Caco-2 (cell line): ENCODE results near the gene CNPY2. TPM values are rescaled to one million over a fixed set of nuclear protein-coding genes. Genes with fewer than 3 reads are reported as not detected.

Experiments
- BruUV-seq: library from RNA; stranded (reverse); fragments of 400-500 nt; replicated peaks from 2 replicates; lab custom pipeline; 2021; lab: Mats Ljungman, UMichigan
- CTCF ChIA-PET: fragments of 300-600 bp; sonication (Branson Sonifier 250); formaldehyde crosslinking; loops from one replicate; lab custom pipeline; 2022; ENCODE audit warnings: antibody characterized with exemption; lab: Charles Lee
- POLR2A ChIA-PET: fragments of 300-600 bp; sonication (Branson Sonifier 250); formaldehyde crosslinking; loops from one replicate; lab custom pipeline; 2022; ENCODE audit warnings: antibody characterized with exemption; lab: Charles Lee
- DNase-seq, 2 experiments: peaks; one replicate each; pipeline versions ENCODE4 v3.0.0 to v3.0.0-alpha.2; 2020 to 2022
- H3K27me3 ChIP-seq: replicated peaks from 2 replicates; pipeline ENCODE4 v1.6.0; 2011; ENCODE audit warnings: low read length; ENCODE audit not compliant: control insufficient read depth, insufficient read depth
- H3K36me3 ChIP-seq: 2 replicates; pipeline ENCODE4 v1.5.1; 2011; ENCODE audit warnings: low read length; ENCODE audit not compliant: control insufficient read depth, insufficient read depth
- H3K4me1 ChIP-seq: fragments of 250-450 bp; sonication (Bioruptor Pico); 2 replicates; pipeline ENCODE4 v1.5.1; 2020; ENCODE audit warnings: mild to moderate bottlenecking
- H3K4me3 ChIP-seq: 2 replicates; pipeline ENCODE4 v1.5.1; 2011; ENCODE audit warnings: low read depth, mild to moderate bottlenecking, control low read depth, low read length
- H3K9me3 ChIP-seq: fragments of 250-450 bp; sonication (Bioruptor Pico); 2 replicates; pipeline ENCODE4 v1.5.1; 2020; ENCODE audit warnings: mild to moderate bottlenecking, moderate library complexity
- H3K27ac Mint-ChIP-seq: one replicate; pipeline ENCODE4 v1.8.0; 2022; ENCODE audit warnings: mixed read lengths; ENCODE audit not compliant: unreplicated experiment
- H3K27me3 Mint-ChIP-seq: one replicate; pipeline ENCODE4 v1.8.0; 2022; ENCODE audit warnings: mixed read lengths; ENCODE audit not compliant: insufficient read depth, unreplicated experiment
- H3K36me3 Mint-ChIP-seq: one replicate; pipeline ENCODE4 v1.8.0; 2022; ENCODE audit warnings: mild to moderate bottlenecking, mixed read lengths; ENCODE audit not compliant: insufficient read depth, unreplicated experiment
- H3K4me1 Mint-ChIP-seq: one replicate; pipeline ENCODE4 v1.8.0; 2022; ENCODE audit warnings: low read depth, mixed read lengths; ENCODE audit not compliant: unreplicated experiment
- H3K4me3 Mint-ChIP-seq: one replicate; pipeline ENCODE4 v1.8.0; 2022; ENCODE audit warnings: mild to moderate bottlenecking, moderate library complexity, mixed read lengths; ENCODE audit not compliant: unreplicated experiment
- H3K9me3 Mint-ChIP-seq: one replicate; pipeline ENCODE4 v1.8.0; 2022; ENCODE audit warnings: mixed read lengths; ENCODE audit not compliant: unreplicated experiment
- CTCF ChIP-seq, 2 experiments: fragments of 200-600 bp in 1 of 2; IDR thresholded peaks; 1 replicate in 1 of 2; 2 replicates in 1 of 2; pipeline versions ENCODE4 v1.5.1 to v1.8.0; 2011 to 2022; ENCODE audit warnings: antibody characterized with exemption in 1 of 2, control low read depth in 1 of 2, inconsistent platforms in 1 of 2, low read depth in 1 of 2, low read length in 1 of 2, mild to moderate bottlenecking in 1 of 2, moderate library complexity in 1 of 2; ENCODE audit not compliant: insufficient read depth in 1 of 2, severe bottlenecking in 1 of 2, unreplicated experiment in 1 of 2
- intact Hi-C: fragments of 100-400 bp; cut with micrococcal nuclease; formaldehyde crosslinking; loops from one replicate; pipeline ENCODE4 v1.10.0; 2022; ENCODE audit not compliant: unreplicated experiment
- total RNA-seq: library from RNA; stranded (reverse); gene quantifications from 2 replicates; pipeline ENCODE4 v1.2.3, GENCODE V29; 2022

The CNPY2 gene
- total RNA-seq, 1 experiment from 2014 or later, result 204 TPM

GRCh38 chr12:56332512-56333196, 16.9 kb upstream of the CNPY2 start:
- TF ChIP-seq CTCF (IDR thresholded peaks at IDR 0.05; ENCODE audit: insufficient read depth in 1 of 2, low read depth in 1 of 2, low read length in 1 of 2, severe bottlenecking in 1 of 2, unreplicated experiment in 1 of 2), result no peak
- POLR2A ChIA-PET, result interaction anchor here (0.5 to 1.3 kb wide), 4 partner anchors 21 to 132 kb away, joined by 3 to 9 read pairs (median 3); partner anchors contain the start of genes STAT2 and TIMELESS
- BruUV-seq, result no TSS peak
- no peaks in the 10 kb centered on the region for H3K36me3 ChIP-seq
- CTCF ChIA-PET, result interaction anchor here (0.5 to 1.1 kb wide), 2 partner anchors 17 to 165 kb away, joined by 3 to 4 read pairs; partner anchors contain the start of gene CNPY2
- H3K4me3 ChIP-seq, result peak overlapping the region; percentile 63
- H3K9me3 Mint-ChIP-seq, result no peaks in the 10 kb centered on the region
- H3K4me1 Mint-ChIP-seq, result peaks cover 8% of the 10 kb centered on the region
- intact Hi-C loops, result loop anchor here (1.0 to 5.0 kb wide), 2 partner anchors 16 to 115 kb away; partner anchors contain the start of gene TIMELESS
- peak overlapping the region; percentile 99 for H3K27ac Mint-ChIP-seq
- no peak for DNase-seq
- H3K27me3 ChIP-seq, result no peaks in the 10 kb centered on the region
- no peaks in the 10 kb centered on the region for H3K27me3 Mint-ChIP-seq
- no peaks in the 10 kb centered on the region for H3K9me3 ChIP-seq
- peaks cover 23% of the 10 kb centered on the region for H3K4me1 ChIP-seq
- peak overlapping the region; percentile 98 for H3K4me3 Mint-ChIP-seq
- H3K36me3 Mint-ChIP-seq, result peaks cover 13% of the 10 kb centered on the region

DNA sequence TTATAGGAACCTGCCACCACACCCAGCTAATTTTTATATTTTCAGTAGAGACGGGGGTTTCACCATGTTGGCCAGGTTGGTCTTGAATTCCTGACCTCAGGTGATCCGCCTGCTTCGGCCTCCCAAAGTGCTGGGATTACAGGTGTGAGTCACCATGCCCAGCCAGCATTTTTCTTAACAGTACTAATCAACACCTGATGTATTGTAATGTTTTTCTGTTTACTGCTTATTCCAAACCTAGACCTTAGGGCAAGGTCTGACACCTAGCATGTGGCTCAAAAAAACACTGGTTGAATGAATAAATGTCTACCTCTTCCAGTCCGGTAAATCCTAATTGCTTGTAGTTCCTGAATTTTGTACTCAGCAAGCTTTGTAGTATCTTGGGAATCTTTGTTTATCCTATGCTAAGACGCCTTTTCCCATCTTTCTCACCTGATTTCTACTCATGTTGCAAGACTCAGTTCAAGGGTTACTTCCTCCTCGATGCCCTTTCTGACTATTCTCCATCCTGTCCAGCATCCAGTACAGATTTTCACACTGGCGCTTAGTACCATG, 15.2 kb upstream of the CNPY2 start:
- no peaks in the 10 kb centered on the region for H3K9me3 ChIP-seq
- no peak overlapping the region for H3K27ac Mint-ChIP-seq
- H3K36me3 Mint-ChIP-seq, result peaks cover 13% of the 10 kb centered on the region
- no peaks in the 10 kb centered on the region for H3K36me3 ChIP-seq
- H3K4me3 ChIP-seq, result no peak overlapping the region
- TF ChIP-seq CTCF (IDR thresholded peaks at IDR 0.05; ENCODE audit: insufficient read depth in 1 of 2, low read depth in 1 of 2, low read length in 1 of 2, severe bottlenecking in 1 of 2, unreplicated experiment in 1 of 2), result no peak
- H3K27me3 Mint-ChIP-seq, result no peaks in the 10 kb centered on the region
- CTCF ChIA-PET, result no interaction called here
- POLR2A ChIA-PET, result no interaction called here
- no peak overlapping the region for H3K4me3 Mint-ChIP-seq
- DNase-seq, result no peak
- H3K27me3 ChIP-seq, result no peaks in the 10 kb centered on the region
- peaks cover 23% of the 10 kb centered on the region for H3K4me1 ChIP-seq
- no peaks in the 10 kb centered on the region for H3K4me1 Mint-ChIP-seq
- no TSS peak for BruUV-seq
- intact Hi-C loops, result loop anchor here (5.0 kb wide), 1 partner anchor 116 kb away; the partner anchor contains the start of gene TIMELESS
- H3K9me3 Mint-ChIP-seq, result no peaks in the 10 kb centered on the region

DNA sequence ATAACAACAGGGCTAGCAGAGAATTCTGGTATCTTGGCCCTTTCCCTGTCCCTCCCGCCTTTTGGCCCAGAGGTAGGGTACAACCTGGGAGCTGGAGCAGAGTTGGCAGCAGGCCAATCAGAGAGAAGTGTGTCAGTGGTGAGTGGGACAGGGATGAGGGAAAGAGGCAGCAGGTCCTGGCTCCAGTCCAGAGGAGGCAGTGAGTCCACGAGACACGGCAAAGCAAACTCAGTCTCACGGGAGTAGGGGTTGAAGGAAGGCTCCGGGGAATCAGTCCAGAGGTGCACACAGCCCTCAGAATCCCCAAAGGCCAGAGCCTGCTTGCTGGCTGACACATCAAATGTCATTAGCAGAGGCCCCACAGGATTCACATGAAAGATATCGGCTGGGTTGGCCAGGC, 10.7 kb upstream of the CNPY2 start:
- H3K4me1 ChIP-seq, result peaks cover 8% of the 10 kb centered on the region; the same call in 1 of the 2 replicates
- intact Hi-C loops, result no loop called here
- Mint-ChIP-seq H3K27ac (no peak overlapping the region), H3K9me3 (no peaks in the 10 kb centered on the region), H3K36me3 (no peaks in the 10 kb centered on the region), H3K4me1 (no peaks in the 10 kb centered on the region), H3K4me3 (no peak overlapping the region), H3K27me3 (no peaks in the 10 kb centered on the region)
- no peaks in the 10 kb centered on the region for H3K27me3 ChIP-seq
- POLR2A ChIA-PET, result no interaction called here
- H3K9me3 ChIP-seq, result no peaks in the 10 kb centered on the region
- DNase-seq, result no peak
- H3K4me3 ChIP-seq, result no peak overlapping the region
- no TSS peak for BruUV-seq
- TF ChIP-seq CTCF (IDR thresholded peaks at IDR 0.05; ENCODE audit: insufficient read depth in 1 of 2, low read depth in 1 of 2, low read length in 1 of 2, severe bottlenecking in 1 of 2, unreplicated experiment in 1 of 2), result no peak
- H3K36me3 ChIP-seq, result no peaks in the 10 kb centered on the region
- CTCF ChIA-PET, result no interaction called here
